WTC11 (cell line): ENCODE measurements around the gene FANK1. TPM values are rescaled to one million over a fixed set of nuclear protein-coding genes. Genes with fewer than 3 reads are reported as not detected.

ENCODE experiments used
- ATAC-seq: fragments of 200-7000 bp; cut with Tn5 transposase; 2 replicates; pipeline ENCODE4 v1.10.0; 2021; ENCODE audit warnings: mild to moderate bottlenecking, moderate library complexity
- CTCF ChIA-PET: fragments of 300-600 bp; sonication (Branson Sonifier 250); formaldehyde crosslinking; loops from one replicate; lab custom pipeline; 2021; ENCODE audit warnings: antibody characterized with exemption; lab: Charles Lee
- POLR2A ChIA-PET: fragments of 350-600 bp; sonication (Branson Sonifier 250); formaldehyde crosslinking; loops from one replicate; lab custom pipeline; 2021; ENCODE audit warnings: antibody characterized with exemption; lab: Charles Lee
- DNase-seq: peaks from one replicate; pipeline ENCODE4 v3.0.0; 2021; ENCODE audit warnings: low spot score
- H3K27ac Mint-ChIP-seq: 2 replicates; pipeline ENCODE4 v1.8.0; 2021; ENCODE audit warnings: mixed read lengths
- H3K27me3 Mint-ChIP-seq: 2 replicates; pipeline ENCODE4 v1.8.0; 2021; ENCODE audit warnings: low read depth, mild to moderate bottlenecking, moderate library complexity, mixed read lengths
- H3K36me3 Mint-ChIP-seq: 2 replicates; pipeline ENCODE4 v1.8.0; 2021; ENCODE audit warnings: mixed read lengths
- H3K4me1 Mint-ChIP-seq: 2 replicates; pipeline ENCODE4 v1.8.0; 2022; ENCODE audit warnings: mixed read lengths
- H3K4me3 Mint-ChIP-seq: 2 replicates; pipeline ENCODE4 v1.8.0; 2021; ENCODE audit warnings: mild to moderate bottlenecking, moderate library complexity, mixed read lengths
- H3K9me3 Mint-ChIP-seq: 2 replicates; pipeline ENCODE4 v1.8.0; 2021; ENCODE audit warnings: mixed read lengths
- ATF1 ChIP-seq: sonication (generic); formaldehyde crosslinking; IDR thresholded peaks from 2 replicates; pipeline ENCODE4 v1.8.1; 2023; ENCODE audit warnings: mild to moderate bottlenecking, moderate library complexity, missing genetic modification reagents
- CREB1 ChIP-seq: sonication (generic); formaldehyde crosslinking; IDR thresholded peaks from 2 replicates; pipeline ENCODE4 v1.8.0; 2023; ENCODE audit warnings: mild to moderate bottlenecking, missing genetic modification reagents
- ELF4 ChIP-seq: sonication (generic); formaldehyde crosslinking; IDR thresholded peaks from 2 replicates; pipeline ENCODE4 v1.8.1; 2022; ENCODE audit warnings: low read depth, mild to moderate bottlenecking, moderate library complexity, missing genetic modification reagents
- EMX1 ChIP-seq: fragments of 250-450 bp; sonication (Bioruptor Pico); IDR thresholded peaks from 2 replicates; pipeline ENCODE4 v1.8.0; 2021; ENCODE audit warnings: mild to moderate bottlenecking
- ETV6 ChIP-seq: sonication (generic); formaldehyde crosslinking; IDR thresholded peaks from 2 replicates; pipeline ENCODE4 v1.8.1; 2022; ENCODE audit warnings: mild to moderate bottlenecking, missing genetic modification reagents
- FOXJ3 ChIP-seq: sonication (generic); formaldehyde crosslinking; IDR thresholded peaks from 2 replicates; pipeline ENCODE4 v1.9.0; 2021; ENCODE audit warnings: missing genetic modification reagents, mild to moderate bottlenecking, borderline replicate concordance
- GRHL2 ChIP-seq: fragments of 250-450 bp; sonication (Bioruptor Pico); IDR thresholded peaks from 2 replicates; pipeline ENCODE4 v1.8.0; 2022; ENCODE audit warnings: mild to moderate bottlenecking, moderate library complexity; ENCODE audit not compliant: insufficient replicate concordance, severe bottlenecking
- GTF2I ChIP-seq: fragments of 250-450 bp; sonication (Bioruptor Pico); conservative IDR thresholded peaks from 2 replicates; pipeline ENCODE4 v1.4.0; 2021; ENCODE audit warnings: mild to moderate bottlenecking
- HMGA2 ChIP-seq: fragments of 250-450 bp; sonication (Bioruptor Pico); IDR thresholded peaks from 2 replicates; pipeline ENCODE4 v1.4.0; 2021; ENCODE audit warnings: mild to moderate bottlenecking, moderate library complexity
- IRF2 ChIP-seq: sonication (generic); formaldehyde crosslinking; IDR thresholded peaks from 2 replicates; pipeline ENCODE4 v1.8.0; 2022; ENCODE audit warnings: low read depth, missing genetic modification reagents, borderline replicate concordance
- JAZF1 ChIP-seq: fragments of 250-450 bp; sonication (Bioruptor Pico); IDR thresholded peaks from 2 replicates; pipeline ENCODE4 v1.9.0; 2021; ENCODE audit warnings: moderate library complexity, mild to moderate bottlenecking, inconsistent platforms
- KAT7 ChIP-seq: sonication (generic); formaldehyde crosslinking; IDR thresholded peaks from 2 replicates; pipeline ENCODE4 v1.8.1; 2023; ENCODE audit warnings: missing genetic modification reagents, mild to moderate bottlenecking, borderline replicate concordance
- MYBL2 ChIP-seq: sonication (generic); formaldehyde crosslinking; IDR thresholded peaks from 2 replicates; pipeline ENCODE4 v1.8.1; 2023; ENCODE audit warnings: mild to moderate bottlenecking, moderate library complexity, missing genetic modification reagents
- NR2C2 ChIP-seq: sonication (generic); formaldehyde crosslinking; IDR thresholded peaks from 2 replicates; pipeline ENCODE4 v1.8.0; 2022; ENCODE audit warnings: mild to moderate bottlenecking, missing genetic modification reagents
- SMAD4 ChIP-seq: sonication (generic); formaldehyde crosslinking; IDR thresholded peaks from 2 replicates; pipeline ENCODE4 v1.8.0; 2022; ENCODE audit warnings: mild to moderate bottlenecking, missing genetic modification reagents
- SP1 ChIP-seq: sonication (generic); formaldehyde crosslinking; conservative IDR thresholded peaks from 2 replicates; pipeline ENCODE4 v1.8.1; 2022; ENCODE audit warnings: missing genetic modification reagents
- TCF7 ChIP-seq: sonication (generic); formaldehyde crosslinking; IDR thresholded peaks from 2 replicates; pipeline ENCODE4 v1.8.0; 2022; ENCODE audit warnings: mild to moderate bottlenecking, low read depth, missing genetic modification reagents, moderate library complexity
- TEAD1 ChIP-seq: sonication (generic); formaldehyde crosslinking; IDR thresholded peaks from 2 replicates; pipeline ENCODE4 v1.8.0; 2022; ENCODE audit warnings: mild to moderate bottlenecking, missing genetic modification reagents
- TEAD4 ChIP-seq: sonication (generic); formaldehyde crosslinking; IDR thresholded peaks from 2 replicates; pipeline ENCODE4 v1.8.0; 2022; ENCODE audit warnings: mild to moderate bottlenecking, missing genetic modification reagents
- ZNF121 ChIP-seq: sonication (generic); formaldehyde crosslinking; IDR thresholded peaks from 2 replicates; pipeline ENCODE4 v1.8.0; 2023; ENCODE audit warnings: missing genetic modification reagents
- ZNF232 ChIP-seq: sonication (generic); formaldehyde crosslinking; IDR thresholded peaks from 2 replicates; pipeline ENCODE4 v1.8.0; 2022; ENCODE audit warnings: mild to moderate bottlenecking, missing genetic modification reagents
- total RNA-seq: library from RNA; stranded (reverse); gene quantifications from 3 replicates; pipeline ENCODE4 v1.2.3, GENCODE V29; 2021
- TF ChIP-seq, protein P1 (sequence below): sonication (generic); formaldehyde crosslinking; IDR thresholded peaks from 2 replicates; pipeline ENCODE4 v1.8.1; 2023; ENCODE audit warnings: mild to moderate bottlenecking, moderate library complexity, missing genetic modification reagents
- TF ChIP-seq, protein P2 (sequence below): sonication (generic); formaldehyde crosslinking; IDR thresholded peaks from 2 replicates; pipeline ENCODE4 v1.8.0; 2022; ENCODE audit warnings: mild to moderate bottlenecking, missing genetic modification reagents
- TF ChIP-seq, protein P3 (sequence below): fragments of 250-450 bp; sonication (Bioruptor Pico); IDR thresholded peaks from 2 replicates; pipeline ENCODE4 v1.9.0; 2021; ENCODE audit warnings: moderate library complexity, mild to moderate bottlenecking, inconsistent platforms, borderline replicate concordance
- TF ChIP-seq, protein P4 (sequence below): sonication (generic); formaldehyde crosslinking; IDR thresholded peaks from 2 replicates; pipeline ENCODE4 v1.8.0; 2022; ENCODE audit warnings: mild to moderate bottlenecking, missing genetic modification reagents
- TF ChIP-seq, protein P5 (sequence below): sonication (generic); formaldehyde crosslinking; IDR thresholded peaks from 2 replicates; pipeline ENCODE4 v1.8.0; 2023; ENCODE audit warnings: missing genetic modification reagents, mild to moderate bottlenecking, borderline replicate concordance
- TF ChIP-seq, protein P6 (sequence below): sonication (generic); formaldehyde crosslinking; IDR thresholded peaks from 2 replicates; pipeline ENCODE4 v1.8.1; 2022; ENCODE audit warnings: low read depth, mild to moderate bottlenecking, moderate library complexity, missing genetic modification reagents, borderline replicate concordance

FANK1 gene
- total RNA-seq, 1 experiment from 2014 or later, result 3.4 TPM

DNA sequence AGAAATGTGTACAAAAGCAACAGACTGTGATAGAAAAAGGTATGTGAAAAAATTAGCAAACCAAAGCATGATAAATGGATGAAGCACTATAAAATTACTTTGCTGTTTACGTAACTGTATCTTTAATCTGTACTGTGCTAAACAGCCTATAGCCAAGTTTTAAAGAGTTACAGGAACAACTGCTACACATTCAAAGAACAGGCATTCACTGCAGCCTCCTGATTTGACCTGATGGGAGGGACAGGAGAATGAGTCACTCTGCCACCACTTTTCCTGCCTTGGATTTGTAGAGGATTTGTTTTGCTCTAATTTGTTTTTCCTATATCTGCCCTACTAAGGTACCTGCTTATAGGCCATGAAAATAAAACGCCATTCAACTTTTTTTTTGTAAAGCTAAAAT is 116.1 kb downstream of the FANK1 start:
- Mint-ChIP-seq H3K4me1 (peaks cover 7% of the 10 kb centered on the region), H3K9me3 (peaks cover 4% of the 10 kb centered on the region), H3K4me3 (no peak overlapping the region), H3K36me3 (no peaks in the 10 kb centered on the region), H3K27ac (no peak overlapping the region), H3K27me3 (peaks cover 2% of the 10 kb centered on the region; the same call in 1 of the 2 replicates)
- TF ChIP-seq, protein P1, sequence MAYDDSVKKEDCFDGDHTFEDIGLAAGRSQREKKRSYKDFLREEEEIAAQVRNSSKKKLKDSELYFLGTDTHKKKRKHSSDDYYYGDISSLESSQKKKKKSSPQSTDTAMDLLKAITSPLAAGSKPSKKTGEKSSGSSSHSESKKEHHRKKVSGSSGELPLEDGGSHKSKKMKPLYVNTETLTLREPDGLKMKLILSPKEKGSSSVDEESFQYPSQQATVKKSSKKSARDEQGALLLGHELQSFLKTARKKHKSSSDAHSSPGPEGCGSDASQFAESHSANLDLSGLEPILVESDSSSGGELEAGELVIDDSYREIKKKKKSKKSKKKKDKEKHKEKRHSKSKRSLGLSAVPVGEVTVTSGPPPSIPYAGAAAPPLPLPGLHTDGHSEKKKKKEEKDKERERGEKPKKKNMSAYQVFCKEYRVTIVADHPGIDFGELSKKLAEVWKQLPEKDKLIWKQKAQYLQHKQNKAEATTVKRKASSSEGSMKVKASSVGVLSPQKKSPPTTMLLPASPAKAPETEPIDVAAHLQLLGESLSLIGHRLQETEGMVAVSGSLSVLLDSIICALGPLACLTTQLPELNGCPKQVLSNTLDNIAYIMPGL, result no peak
- TF ChIP-seq NR2C2 (CRISPR knock-in tag), result no peak
- TF ChIP-seq ATF1, result no peak
- no peak for TF ChIP-seq MYBL2 (CRISPR knock-in tag)
- TF ChIP-seq GRHL2 (CRISPR knock-in tag), result no peak
- TF ChIP-seq, protein P2, sequence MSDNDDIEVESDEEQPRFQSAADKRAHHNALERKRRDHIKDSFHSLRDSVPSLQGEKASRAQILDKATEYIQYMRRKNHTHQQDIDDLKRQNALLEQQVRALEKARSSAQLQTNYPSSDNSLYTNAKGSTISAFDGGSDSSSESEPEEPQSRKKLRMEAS (CRISPR knock-in tag), result no peak
- no peak for TF ChIP-seq TEAD1
- TF ChIP-seq TCF7, result no peak
- TF ChIP-seq, protein P3, sequence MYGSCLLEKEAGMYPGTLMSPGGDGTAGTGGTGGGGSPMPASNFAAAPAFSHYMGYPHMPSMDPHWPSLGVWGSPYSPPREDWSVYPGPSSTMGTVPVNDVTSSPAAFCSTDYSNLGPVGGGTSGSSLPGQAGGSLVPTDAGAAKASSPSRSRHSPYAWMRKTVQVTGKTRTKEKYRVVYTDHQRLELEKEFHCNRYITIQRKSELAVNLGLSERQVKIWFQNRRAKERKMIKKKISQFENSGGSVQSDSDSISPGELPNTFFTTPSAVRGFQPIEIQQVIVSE (CRISPR knock-in tag), result no peak
- TF ChIP-seq KAT7 (CRISPR knock-in tag), result no peak
- TF ChIP-seq ELF4 (CRISPR knock-in tag), result no peak
- TF ChIP-seq EMX1 (CRISPR knock-in tag), result no peak
- no peak for TF ChIP-seq IRF2
- no peak for TF ChIP-seq ETV6 (CRISPR knock-in tag)
- no peak for TF ChIP-seq ZNF232 (CRISPR knock-in tag)
- TF ChIP-seq, protein P4, sequence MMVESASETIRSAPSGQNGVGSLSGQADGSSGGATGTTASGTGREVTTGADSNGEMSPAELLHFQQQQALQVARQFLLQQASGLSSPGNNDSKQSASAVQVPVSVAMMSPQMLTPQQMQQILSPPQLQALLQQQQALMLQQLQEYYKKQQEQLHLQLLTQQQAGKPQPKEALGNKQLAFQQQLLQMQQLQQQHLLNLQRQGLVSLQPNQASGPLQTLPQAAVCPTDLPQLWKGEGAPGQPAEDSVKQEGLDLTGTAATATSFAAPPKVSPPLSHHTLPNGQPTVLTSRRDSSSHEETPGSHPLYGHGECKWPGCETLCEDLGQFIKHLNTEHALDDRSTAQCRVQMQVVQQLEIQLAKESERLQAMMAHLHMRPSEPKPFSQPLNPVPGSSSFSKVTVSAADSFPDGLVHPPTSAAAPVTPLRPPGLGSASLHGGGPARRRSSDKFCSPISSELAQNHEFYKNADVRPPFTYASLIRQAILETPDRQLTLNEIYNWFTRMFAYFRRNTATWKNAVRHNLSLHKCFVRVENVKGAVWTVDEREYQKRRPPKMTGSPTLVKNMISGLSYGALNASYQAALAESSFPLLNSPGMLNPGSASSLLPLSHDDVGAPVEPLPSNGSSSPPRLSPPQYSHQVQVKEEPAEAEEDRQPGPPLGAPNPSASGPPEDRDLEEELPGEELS (CRISPR knock-in tag), result no peak
- no peak for TF ChIP-seq ZNF121 (CRISPR knock-in tag)
- no peak for TF ChIP-seq HMGA2 (CRISPR knock-in tag)
- no peak for TF ChIP-seq FOXJ3 (CRISPR knock-in tag)
- ATAC-seq (no peak), DNase-seq (no peak)
- POLR2A ChIA-PET, result no interaction called here
- CTCF ChIA-PET, result no interaction called here

DNA sequence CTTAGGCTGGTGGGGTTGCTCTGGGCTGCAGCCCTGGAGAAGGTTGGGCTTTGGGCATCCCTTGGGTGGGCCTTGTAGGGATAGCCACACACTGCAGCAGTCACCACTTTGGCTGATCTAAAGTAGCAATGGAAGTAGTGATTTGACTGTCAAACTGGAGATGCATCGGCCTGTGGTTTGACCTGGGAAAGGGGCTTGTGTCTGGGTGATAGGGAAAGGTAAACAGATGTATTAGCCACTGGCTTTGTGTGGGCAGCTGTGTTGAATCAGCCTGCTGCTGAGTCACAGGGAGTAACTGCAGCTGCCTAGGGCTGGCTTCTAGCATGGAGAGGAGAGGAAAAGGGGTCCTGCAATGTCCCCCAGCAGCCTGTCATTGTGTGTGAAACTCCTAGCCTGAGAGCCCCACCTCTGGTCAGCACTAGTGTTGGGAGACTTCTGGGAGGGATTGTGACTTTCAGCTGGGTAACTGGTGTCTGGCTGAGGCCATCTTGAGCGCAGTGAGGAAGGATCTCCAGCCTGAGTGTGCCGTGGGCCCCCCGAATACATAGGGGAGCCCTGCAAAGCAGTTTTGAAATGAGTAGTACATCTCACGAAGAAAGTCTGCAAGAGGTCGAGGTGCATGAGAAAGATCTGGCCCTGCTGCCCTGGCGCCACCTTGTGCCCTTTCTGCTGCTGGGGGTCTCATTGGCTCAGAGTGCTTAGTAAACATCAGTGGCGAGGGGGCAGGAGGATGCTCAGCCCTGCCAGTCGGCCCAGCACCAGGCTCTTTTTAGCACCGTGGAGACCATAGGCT is 117.3 kb downstream of the FANK1 start:
- ChIA-PET CTCF (no interaction called here), POLR2A (no interaction called here)
- Mint-ChIP-seq H3K9me3 (peaks cover 4% of the 10 kb centered on the region), H3K27ac (no peak overlapping the region), H3K4me3 (no peak overlapping the region), H3K27me3 (peaks cover 2% of the 10 kb centered on the region; the same call in 1 of the 2 replicates), H3K4me1 (peaks cover 4% of the 10 kb centered on the region), H3K36me3 (no peaks in the 10 kb centered on the region)
- DNase-seq (peak; percentile 46), ATAC-seq (peak; percentile 93)
- TF ChIP-seq CREB1 (CRISPR knock-in tag) (no peak), TEAD4 (no peak), KAT7 (CRISPR knock-in tag) (no peak), SP1 (no peak), GTF2I (CRISPR knock-in tag) (no peak), JAZF1 (CRISPR knock-in tag) (no peak), SMAD4 (CRISPR knock-in tag) (no peak)
- TF ChIP-seq, protein P5, sequence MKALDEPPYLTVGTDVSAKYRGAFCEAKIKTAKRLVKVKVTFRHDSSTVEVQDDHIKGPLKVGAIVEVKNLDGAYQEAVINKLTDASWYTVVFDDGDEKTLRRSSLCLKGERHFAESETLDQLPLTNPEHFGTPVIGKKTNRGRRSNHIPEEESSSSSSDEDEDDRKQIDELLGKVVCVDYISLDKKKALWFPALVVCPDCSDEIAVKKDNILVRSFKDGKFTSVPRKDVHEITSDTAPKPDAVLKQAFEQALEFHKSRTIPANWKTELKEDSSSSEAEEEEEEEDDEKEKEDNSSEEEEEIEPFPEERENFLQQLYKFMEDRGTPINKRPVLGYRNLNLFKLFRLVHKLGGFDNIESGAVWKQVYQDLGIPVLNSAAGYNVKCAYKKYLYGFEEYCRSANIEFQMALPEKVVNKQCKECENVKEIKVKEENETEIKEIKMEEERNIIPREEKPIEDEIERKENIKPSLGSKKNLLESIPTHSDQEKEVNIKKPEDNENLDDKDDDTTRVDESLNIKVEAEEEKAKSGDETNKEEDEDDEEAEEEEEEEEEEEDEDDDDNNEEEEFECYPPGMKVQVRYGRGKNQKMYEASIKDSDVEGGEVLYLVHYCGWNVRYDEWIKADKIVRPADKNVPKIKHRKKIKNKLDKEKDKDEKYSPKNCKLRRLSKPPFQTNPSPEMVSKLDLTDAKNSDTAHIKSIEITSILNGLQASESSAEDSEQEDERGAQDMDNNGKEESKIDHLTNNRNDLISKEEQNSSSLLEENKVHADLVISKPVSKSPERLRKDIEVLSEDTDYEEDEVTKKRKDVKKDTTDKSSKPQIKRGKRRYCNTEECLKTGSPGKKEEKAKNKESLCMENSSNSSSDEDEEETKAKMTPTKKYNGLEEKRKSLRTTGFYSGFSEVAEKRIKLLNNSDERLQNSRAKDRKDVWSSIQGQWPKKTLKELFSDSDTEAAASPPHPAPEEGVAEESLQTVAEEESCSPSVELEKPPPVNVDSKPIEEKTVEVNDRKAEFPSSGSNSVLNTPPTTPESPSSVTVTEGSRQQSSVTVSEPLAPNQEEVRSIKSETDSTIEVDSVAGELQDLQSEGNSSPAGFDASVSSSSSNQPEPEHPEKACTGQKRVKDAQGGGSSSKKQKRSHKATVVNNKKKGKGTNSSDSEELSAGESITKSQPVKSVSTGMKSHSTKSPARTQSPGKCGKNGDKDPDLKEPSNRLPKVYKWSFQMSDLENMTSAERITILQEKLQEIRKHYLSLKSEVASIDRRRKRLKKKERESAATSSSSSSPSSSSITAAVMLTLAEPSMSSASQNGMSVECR, result no peak
- TF ChIP-seq, protein P6, sequence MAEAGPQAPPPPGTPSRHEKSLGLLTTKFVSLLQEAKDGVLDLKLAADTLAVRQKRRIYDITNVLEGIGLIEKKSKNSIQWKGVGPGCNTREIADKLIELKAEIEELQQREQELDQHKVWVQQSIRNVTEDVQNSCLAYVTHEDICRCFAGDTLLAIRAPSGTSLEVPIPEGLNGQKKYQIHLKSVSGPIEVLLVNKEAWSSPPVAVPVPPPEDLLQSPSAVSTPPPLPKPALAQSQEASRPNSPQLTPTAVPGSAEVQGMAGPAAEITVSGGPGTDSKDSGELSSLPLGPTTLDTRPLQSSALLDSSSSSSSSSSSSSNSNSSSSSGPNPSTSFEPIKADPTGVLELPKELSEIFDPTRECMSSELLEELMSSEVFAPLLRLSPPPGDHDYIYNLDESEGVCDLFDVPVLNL (CRISPR knock-in tag), result no peak
